SU-DHL-6 (cell line): ENCODE results near the gene FLT3LG.

Experiments
- H2AFZ ChIP-seq: fragments of 200-600 bp; sonication (generic); 2 replicates; pipeline ENCODE4 v1.6.1; 2014; ENCODE audit warnings: low read depth, mild to moderate bottlenecking, moderate library complexity, mixed read lengths, antibody characterized with exemption, low read length; ENCODE audit not compliant: severe bottlenecking
- H3F3A ChIP-seq: fragments of 200-600 bp; shearing (Covaris generic); 2 replicates; pipeline ENCODE4 v1.6.0; 2016; ENCODE audit warnings: antibody characterized with exemption, mild to moderate bottlenecking; ENCODE audit not compliant: insufficient read depth
- H3K27ac ChIP-seq: fragments of 200-600 bp; sonication (generic); 2 replicates; pipeline ENCODE4 v1.5.1; 2016; ENCODE audit warnings: low read depth, mild to moderate bottlenecking, low read length, moderate library complexity, mixed read lengths
- H3K27me3 ChIP-seq: fragments of 200-600 bp; sonication (generic), shearing (Covaris generic); 2 replicates; pipeline ENCODE4 v1.6.0; 2014; ENCODE audit warnings: mild to moderate bottlenecking, low read length
- H3K36me3 ChIP-seq: fragments of 200-600 bp; sonication (generic); 2 replicates; pipeline ENCODE4 v1.6.1; 2014; ENCODE audit warnings: mild to moderate bottlenecking, low read length, mixed read lengths
- H3K4me2 ChIP-seq: fragments of 300-600, 200-600 bp; shearing (Covaris generic), sonication (generic); 2 replicates; pipeline ENCODE4 v1.6.0; 2014; ENCODE audit warnings: low read length, low read depth, mild to moderate bottlenecking; ENCODE audit not compliant: poor library complexity, severe bottlenecking
- H3K4me3 ChIP-seq: fragments of 200-600 bp; sonication (generic); 2 replicates; pipeline ENCODE4 v1.5.1; 2014; ENCODE audit warnings: antibody characterized with exemption, low read length, mild to moderate bottlenecking, mixed read lengths; ENCODE audit not compliant: insufficient read depth, poor library complexity, severe bottlenecking
- H3K79me2 ChIP-seq: fragments of 200-600 bp; sonication (generic); 2 replicates; pipeline ENCODE4 v1.6.1; 2014; ENCODE audit warnings: mild to moderate bottlenecking, low read length, moderate library complexity; ENCODE audit not compliant: insufficient read depth
- H3K9ac ChIP-seq: fragments of 200-600 bp; sonication (generic); 2 replicates; pipeline ENCODE4 v1.7.0; 2014; ENCODE audit warnings: mild to moderate bottlenecking, low read length
- H3K9me2 ChIP-seq: fragments of 200-600 bp; sonication (generic); replicated peaks from 2 replicates; pipeline ENCODE4 v1.6.1; 2014; ENCODE audit warnings: low read length; ENCODE audit not compliant: insufficient read depth
- H3K9me3 ChIP-seq: fragments of 200-600 bp; sonication (generic); 2 replicates; pipeline ENCODE4 v1.6.1; 2014; ENCODE audit warnings: low read length, mixed read lengths; ENCODE audit not compliant: insufficient read depth
- H4K20me1 ChIP-seq: fragments of 200-600 bp; sonication (generic); 2 replicates; pipeline ENCODE4 v1.6.1; 2014; ENCODE audit warnings: low read depth, mild to moderate bottlenecking, antibody characterized with exemption, low read length, moderate library complexity, mixed read lengths
- CTCF ChIP-seq: fragments of 200-600 bp; sonication (generic); IDR thresholded peaks from one replicate; pipeline ENCODE4 v1.5.1; 2017; ENCODE audit warnings: antibody characterized with exemption, mild to moderate bottlenecking, low read length, moderate library complexity; ENCODE audit not compliant: insufficient read depth, poor library complexity, severe bottlenecking
- EZH2phosphoT487 ChIP-seq: fragments of 200-600 bp; sonication (generic), shearing (Covaris generic); conservative IDR thresholded peaks from 2 replicates; pipeline ENCODE4 v1.6.1; 2018; ENCODE audit warnings: mild to moderate bottlenecking, antibody characterized with exemption, low read length, moderate library complexity, mixed read lengths

The FLT3LG gene

GRCh38 chr19:49432141-49433073 lies 41.6 kb upstream of the FLT3LG start:
- TF ChIP-seq CTCF (no peak), EZH2phosphoT487 (no peak)
- Histone ChIP-seq H3K36me3 (no peaks in the 10 kb centered on the region), H3K79me2 (no peaks in the 10 kb centered on the region), H3K9ac (no peak overlapping the region), H4K20me1 (no peaks in the 10 kb centered on the region), H2AFZ (no peak overlapping the region), H3K9me2 (no peaks in the 10 kb centered on the region), H3F3A (no peaks in the 10 kb centered on the region), H3K4me3 (no peak overlapping the region), H3K27me3 (no peaks in the 10 kb centered on the region), H3K9me3 (no peaks in the 10 kb centered on the region), H3K27ac (no peak overlapping the region), H3K4me2 (no peak overlapping the region)

- TF ChIP-seq CTCF = no peak
- no peak for TF ChIP-seq EZH2phosphoT487
- Histone ChIP-seq H3K4me3 (no peak overlapping the region), H3K79me2 (no peaks in the 10 kb centered on the region), H3K27me3 (no peaks in the 10 kb centered on the region), H3K4me2 (no peak overlapping the region), H2AFZ (no peak overlapping the region), H3K9ac (no peak overlapping the region), H4K20me1 (no peaks in the 10 kb centered on the region), H3K9me3 (no peaks in the 10 kb centered on the region), H3F3A (no peaks in the 10 kb centered on the region), H3K9me2 (no peaks in the 10 kb centered on the region), H3K36me3 (no peaks in the 10 kb centered on the region), H3K27ac (no peak overlapping the region)
Measured at GRCh38 chr19:49433240-49433901, 40.6 kb upstream of the FLT3LG start.

GRCh38 chr19:49434907-49435583 lies 39.0 kb upstream of the FLT3LG start:
- H4K20me1 ChIP-seq = no peaks in the 10 kb centered on the region
- H3K27me3 ChIP-seq = no peaks in the 10 kb centered on the region

More at GRCh38 chr19:49434907-49435583, 39.0 kb upstream of the FLT3LG start:
- Histone ChIP-seq H3K79me2 (no peaks in the 10 kb centered on the region), H3K27ac (no peak overlapping the region), H3F3A (no peaks in the 10 kb centered on the region), H2AFZ (no peak overlapping the region), H3K4me2 (no peak overlapping the region), H3K4me3 (no peak overlapping the region), H3K9me3 (no peaks in the 10 kb centered on the region), H3K9me2 (no peaks in the 10 kb centered on the region), H3K36me3 (no peaks in the 10 kb centered on the region), H3K9ac (no peak overlapping the region)
- TF ChIP-seq EZH2phosphoT487 = no peak
- no peak for TF ChIP-seq CTCF
